ENCODE results near the gene GSTM3.

The GSTM3 gene

DNA sequence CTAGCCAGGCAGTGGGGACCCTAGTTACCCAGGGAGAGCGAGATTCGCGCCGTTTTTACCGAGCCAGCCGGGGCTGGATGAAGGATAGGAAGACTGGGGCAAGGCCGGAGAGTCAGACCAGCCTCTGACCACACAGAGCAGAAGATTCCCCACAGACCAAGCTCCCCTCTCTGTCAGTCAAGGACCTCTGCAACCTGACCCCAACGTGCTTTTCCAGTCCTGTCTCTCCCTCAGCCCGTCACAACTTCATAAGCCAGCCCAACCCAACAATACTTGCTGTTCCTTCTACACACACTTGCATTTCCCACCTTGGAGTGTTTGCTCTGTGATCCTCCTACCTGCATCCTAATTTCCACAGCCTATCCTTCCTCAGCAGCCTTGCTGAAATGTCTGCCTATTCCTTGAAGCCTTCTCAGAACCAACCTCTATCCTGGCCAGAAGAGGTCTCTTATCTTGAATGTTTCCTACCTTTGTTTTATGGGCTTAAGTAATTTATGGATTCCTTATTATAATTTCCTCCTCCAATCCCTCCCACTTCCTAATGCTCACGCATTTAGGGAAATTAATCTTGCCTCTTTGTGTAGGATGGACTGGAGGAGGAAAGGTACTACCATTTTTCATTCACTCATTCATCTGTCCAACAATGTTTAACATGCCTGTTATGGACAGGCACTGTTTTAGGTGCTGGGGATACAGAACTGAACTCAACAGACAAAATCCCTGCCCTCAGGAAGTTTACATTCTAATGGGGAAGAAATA is at the start of gene GSTM3:
TSS of gene GSTM3 (minus strand) at position 424 of the 759 bp plus-strand sequence. CDS start 751 bp downstream, outside the sequence.
- no peak for DNase-seq (ENCODE audit: low read depth, low spot score)

DNA sequence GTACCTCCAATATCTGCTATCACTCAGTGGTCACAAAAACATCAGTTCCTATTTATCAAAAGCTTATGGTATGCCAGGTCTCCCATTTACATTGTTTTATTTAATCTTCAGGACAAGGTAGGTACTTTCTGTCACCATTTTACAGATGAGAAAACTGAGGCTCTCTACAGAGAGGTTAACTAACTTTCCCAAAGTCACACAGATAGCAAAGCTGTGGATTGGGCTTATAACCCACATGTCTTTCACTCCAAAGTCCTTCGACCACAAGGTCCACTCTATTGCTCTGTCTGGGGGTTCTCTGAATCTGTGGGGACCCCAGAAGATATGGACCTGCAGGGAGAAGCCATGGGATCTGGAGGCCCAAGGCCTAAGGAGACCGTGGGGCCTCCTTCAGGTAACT is 49.5 kb upstream of the GSTM3 start:
- DNase-seq (ENCODE audit: low read depth, low spot score), result no peak

DNA sequence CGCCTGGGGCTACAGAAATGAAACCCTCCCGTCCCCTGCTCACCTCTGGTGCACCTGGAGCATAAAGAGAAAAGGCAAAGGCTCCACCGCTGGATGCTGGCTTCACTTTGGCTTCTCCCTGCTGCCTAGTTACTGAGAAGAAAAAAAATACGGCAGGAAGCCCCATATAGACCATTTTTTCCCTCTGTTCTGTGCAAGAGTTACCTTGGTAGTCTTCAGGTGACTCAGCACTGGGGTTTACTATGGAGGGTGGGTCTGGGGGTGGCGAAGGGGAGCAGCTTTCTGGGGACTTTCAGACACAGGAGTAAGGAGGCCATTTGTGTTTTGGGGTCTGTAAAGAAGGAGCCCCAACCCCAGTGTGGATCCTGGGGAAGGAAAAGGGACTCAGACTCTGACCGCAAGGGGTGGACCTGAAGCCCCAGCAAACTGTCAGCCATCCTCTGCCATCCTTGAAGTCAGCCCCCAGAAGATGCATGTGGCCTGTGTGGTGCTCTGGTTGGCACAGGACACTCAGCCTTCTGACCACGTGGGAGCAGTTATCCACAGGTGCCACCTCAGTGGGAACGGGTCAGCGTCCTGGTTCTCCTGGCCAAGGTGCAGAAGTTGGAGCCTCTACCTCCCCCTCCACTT is 48.8 kb upstream of the GSTM3 start:
- no peak for DNase-seq (ENCODE audit: low read depth, low spot score)

DNA sequence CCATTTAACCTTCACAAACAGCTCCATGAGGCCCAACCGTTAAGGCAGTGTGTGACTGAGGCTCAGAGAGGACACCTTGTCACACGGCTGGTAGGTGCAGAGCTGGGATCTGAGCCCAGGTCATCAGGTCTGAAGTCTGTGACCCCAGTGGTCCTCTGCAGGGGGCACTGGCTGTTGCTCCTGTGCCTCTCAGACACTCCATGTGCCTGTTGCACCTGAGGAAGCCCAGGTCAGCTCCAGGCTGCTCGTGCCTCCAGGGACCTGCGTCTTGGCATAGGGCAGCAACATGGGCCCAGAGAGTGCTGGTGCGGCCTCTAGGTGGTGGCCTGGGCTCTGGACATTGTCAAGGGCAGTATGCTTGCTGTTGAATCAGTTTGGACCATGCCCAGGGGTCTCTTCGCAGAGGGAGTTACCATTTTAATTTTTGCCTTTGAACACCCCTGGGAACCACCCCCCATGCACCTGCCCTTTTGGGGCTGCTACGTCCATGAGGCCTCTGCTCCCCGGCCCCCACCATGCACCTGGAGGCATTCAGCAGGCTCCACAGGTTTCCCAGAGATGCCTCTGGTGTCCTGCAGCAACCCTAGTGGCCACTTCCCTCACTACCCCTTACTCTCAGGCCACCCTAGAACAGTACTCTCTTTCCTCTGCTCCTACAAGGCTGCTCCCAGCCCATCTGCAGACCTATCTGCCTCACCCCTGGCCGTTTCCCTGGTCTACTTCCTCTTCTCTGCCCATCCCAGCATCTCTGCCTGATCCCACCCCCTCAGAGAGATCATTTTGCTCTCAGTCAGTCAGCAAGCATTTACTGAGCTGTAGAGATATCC is 48.1 kb upstream of the GSTM3 start:
- DNase-seq (ENCODE audit: low read depth, low spot score), result no peak

DNA sequence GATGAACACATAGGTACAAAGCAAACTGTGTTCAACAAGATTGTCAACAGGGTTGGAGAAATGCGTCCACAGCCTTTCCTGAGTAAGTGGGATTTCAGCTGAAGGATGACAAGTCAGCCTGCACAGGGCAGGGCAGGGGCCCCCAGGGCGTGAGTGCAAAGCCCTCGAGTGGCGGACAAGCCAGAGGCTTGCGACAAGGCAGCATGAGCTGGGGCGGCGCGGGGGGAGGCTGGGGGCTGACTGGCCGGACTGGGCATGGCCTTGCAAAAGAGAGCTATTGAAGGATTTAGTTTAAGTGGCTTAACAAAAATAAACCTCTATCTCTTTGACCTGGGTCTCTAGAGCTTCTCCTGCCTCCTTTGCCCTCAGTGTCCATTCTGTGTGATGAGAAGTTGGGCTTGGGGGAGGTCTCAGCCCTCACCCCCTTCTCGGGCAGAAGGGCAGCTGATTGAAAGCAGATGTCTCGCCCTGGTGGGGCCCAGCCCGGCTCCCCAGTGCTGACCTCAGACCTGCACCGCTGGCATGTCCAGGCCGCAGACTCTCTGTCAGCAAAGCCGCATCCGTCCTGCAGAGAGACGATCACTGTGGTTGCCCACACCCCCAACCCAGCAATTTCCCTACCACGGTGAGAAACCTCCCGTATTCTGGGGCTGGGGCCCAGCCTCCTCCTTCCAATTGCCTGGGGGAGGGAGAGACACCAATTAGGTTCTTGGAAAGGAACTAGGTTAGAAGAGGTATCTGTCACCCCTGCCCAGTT is 47.2 kb upstream of the GSTM3 start:
- no peak for DNase-seq (ENCODE audit: low read depth, low spot score)

DNA sequence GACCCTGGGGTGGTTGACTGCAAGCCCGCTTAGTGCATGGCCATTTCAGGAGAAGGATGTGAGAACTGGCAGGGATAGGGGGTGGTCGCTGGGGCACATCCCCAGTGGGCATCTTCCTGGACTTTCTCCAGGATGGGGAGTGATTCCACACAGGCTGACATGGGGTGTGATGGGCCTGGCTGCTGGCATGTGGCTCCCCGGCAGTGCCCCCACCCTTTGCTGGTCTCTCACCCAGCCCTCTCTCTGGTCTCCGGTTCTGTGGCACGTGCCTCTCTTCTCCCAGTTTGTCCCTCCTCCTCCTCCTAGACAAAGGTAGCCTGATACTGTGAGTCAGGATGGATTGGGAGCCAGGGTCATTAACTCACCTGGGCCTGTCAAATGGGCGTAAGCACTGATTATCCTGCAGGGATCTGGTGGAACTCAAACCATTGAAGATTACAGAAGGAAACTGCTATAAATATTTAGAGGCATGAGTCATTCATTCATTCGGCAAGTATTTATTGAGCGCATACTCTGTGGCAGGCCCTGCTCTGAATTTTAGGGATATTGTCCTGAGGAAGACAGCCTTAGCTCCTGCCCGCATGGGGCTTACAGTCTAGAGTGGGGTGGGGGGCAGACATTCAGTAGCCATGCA is 46.5 kb upstream of the GSTM3 start:
- no peak for DNase-seq (ENCODE audit: low read depth, low spot score)

DNA sequence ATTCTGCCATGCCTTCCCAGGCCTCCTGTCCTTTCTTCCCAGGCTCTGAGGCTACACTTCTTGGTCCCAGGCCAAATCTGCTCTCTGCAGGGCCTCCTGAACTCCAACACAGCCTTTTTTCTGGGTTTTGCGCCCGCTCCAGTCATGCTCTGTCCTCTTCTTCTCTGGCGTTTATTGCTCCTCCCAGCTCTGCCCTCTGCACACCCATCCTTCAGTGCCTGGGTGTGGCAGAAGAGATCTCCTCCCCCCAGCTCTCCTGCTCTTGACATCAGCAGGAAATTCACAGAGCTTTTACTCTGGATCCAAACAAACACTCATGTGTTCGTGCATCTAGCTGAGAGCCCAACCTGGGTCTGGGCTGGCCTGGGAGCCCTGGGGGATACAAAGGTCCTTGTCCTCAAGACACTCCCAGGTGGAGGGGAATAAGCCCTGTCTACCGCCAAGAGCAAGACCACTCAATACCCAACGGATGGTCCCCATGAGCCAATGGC is 45.7 kb upstream of the GSTM3 start:
- DNase-seq (ENCODE audit: low read depth, low spot score), result no peak

DNA sequence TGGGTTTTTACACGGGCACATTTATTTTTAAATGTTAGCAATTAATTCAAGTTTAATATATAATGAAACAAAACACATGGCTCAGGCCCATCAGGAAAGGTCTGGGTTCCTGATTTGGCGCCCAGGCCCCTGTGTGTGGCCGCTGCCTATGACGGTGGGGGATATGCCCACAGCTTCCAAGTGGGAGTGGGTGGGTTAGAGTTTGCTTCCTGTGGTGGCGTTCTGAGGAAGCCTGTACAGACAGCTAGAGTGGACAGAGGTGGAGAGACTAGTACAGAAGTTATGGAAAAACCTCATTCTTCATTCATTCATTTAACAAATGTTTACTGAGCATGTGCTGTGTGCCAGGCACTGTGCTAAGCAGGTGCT is 45.3 kb upstream of the GSTM3 start:
- no peak for DNase-seq (ENCODE audit: low read depth, low spot score)

DNA sequence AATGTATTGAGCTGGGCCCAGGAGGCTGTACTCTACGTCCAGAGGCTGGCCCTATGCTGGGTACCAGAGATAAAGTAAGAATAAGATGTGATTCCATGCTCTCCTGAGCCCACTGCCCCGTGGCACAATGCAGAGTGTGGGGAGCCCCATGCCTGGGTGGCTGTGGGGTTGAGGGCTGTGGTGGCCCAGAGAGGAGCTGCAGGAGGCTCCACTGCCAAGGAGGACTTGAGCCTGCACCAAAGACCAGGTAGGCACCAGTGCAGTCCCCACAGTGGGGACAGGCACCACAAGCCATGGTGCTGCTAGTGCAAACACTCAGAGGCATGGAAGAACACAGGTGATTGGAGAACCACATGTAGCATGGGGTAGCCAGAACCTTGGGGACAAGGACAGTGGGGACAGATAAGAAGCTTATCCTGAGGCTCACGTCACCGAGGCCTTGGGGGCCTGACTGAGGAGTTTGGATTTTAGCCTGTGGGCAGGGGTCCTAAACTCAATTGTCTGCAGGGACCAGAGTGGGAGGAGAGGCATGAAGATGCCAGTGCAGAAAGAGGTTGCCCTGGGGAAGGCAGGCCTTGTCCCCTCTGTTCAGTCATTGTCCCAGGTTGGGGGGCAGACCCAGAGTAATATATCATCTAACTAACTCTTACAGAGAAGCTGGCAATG is 44.7 kb upstream of the GSTM3 start:
- DNase-seq (ENCODE audit: low read depth, low spot score), result no peak

DNA sequence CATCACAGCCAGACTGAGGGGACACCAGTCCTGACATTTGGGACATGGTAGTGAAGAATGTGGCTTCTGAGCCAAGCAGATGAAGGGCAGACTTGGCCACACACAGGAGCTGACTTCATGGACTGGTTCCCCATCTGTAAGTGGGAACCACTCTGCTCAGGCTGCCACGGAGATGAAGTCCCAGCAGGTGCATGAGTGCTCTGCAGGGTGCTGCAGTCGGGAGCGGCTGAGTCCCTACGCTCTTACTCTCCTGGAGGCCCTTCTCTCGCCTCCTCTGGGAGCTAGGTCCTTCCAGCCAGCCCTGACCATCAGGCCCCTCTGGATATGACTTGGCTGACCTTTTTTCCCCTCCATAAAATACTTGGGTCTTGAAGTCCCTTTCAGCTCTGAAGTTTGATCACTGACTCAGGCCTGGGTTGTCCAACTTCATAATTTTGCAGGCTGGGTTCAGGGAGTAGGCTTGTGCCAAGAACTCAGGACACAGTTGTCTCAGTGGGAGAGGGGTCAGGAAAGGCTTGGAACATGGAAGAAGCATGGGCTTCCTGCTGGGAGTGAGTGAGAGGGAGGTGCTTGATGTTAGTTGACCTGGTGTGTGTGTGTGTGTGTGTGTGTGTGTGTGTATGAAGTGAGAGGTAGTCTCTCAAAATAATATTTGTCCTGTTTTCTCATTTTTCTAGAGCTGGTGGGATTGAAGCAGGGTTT is 43.9 kb upstream of the GSTM3 start:
- no peak for DNase-seq (ENCODE audit: low read depth, low spot score)

DNA sequence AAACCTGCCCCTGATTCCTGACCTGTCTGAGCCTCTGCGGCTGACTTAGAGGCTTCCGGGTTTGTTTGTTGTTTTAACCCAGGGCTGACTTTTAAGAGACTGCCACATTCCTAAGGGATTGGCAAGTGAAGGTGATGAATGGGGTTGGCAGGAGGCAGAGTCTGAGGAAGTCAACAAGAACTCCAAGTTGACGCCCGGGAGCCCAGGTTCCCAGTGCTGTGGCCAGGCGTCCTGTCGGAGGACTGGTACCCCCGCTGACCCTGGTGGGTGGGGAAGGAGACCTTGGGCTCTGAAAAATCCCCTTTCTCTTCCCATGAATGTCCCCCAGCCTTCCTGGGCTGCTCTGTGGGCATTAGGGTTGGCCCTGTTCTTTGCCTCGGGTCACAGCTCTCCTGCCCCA is 42.6 kb upstream of the GSTM3 start:
- no peak for DNase-seq (ENCODE audit: low read depth, low spot score)

DNA sequence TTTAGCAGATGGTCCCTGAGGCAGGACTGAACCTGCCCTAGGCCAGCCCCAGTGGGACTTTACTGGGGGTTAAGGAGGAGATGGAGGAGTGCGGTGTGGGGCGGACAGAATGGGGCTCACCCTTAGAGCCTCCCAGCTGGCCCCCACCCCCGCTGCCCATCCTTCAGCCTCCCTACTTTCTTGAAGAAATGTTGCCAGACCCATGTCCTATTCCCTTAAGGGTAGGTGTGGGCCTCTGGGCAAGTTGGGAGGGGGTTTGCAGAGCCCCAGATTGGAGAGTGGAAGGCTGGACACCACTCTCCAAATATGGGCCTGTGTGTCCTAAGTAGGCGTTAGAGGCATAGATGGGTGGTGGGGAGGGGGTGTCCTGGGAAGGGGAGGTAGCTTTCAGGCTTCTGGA is 42.1 kb upstream of the GSTM3 start:
- no peak for DNase-seq (ENCODE audit: low read depth, low spot score)

DNA sequence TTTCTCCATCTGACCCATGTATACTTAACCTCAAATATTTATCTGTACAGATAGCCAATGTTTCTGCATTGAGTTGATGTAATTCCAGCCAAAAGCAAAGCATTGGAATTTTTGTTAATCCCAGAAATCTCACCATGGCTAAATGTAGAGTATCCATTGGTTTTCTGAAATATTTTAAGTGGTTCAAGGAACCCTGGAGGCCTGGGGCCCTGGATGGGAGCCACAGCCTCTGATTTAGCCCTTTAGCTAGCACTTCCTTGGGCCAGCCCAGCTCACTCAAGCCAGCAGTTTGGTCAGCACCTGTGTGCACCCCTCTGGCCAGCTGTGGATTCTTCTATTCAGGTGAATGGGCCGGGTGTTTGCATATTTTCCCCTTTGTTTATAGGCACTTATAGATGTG is 41.7 kb upstream of the GSTM3 start:
- no peak for DNase-seq (ENCODE audit: low read depth, low spot score)

DNA sequence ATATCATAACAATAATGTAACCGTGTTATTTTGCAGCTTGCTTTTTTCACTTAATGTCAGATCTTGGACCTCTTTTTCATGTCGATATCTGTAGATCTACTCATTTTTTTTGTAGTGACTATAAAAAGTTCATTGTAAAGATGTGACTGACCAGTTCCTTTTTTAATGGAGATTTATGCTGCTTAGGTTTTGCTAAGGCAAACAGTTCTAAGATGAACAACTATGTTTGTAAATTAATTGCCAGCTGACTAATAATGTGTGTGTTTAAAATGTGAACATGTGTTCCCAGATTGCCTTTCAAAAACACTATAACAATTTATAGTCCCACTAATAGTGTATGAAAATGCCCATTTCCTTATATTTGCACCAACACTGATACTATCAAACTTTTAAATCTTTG is 41.0 kb upstream of the GSTM3 start:
- DNase-seq (ENCODE audit: low read depth, low spot score), result no peak

DNA sequence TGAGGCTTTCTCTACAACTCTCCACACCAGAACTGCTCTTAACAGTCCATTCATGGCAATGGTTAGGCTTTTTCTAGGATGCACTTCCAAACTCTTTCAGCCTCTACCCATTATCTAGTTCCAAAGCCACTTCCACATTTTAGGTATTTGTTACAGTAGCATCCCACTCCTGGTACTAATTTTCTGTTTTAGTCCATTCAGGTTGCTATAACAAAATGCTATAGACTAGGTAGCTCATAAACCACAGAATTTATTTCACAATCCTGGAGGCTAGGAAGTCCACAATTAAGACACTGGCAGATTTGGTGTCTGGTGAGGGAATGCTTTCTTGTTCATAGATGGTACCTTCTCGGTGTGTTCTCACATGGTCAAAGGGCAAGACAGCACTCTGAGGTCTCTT is 40.1 kb upstream of the GSTM3 start:
- DNase-seq (ENCODE audit: low read depth, low spot score), result no peak

DNA sequence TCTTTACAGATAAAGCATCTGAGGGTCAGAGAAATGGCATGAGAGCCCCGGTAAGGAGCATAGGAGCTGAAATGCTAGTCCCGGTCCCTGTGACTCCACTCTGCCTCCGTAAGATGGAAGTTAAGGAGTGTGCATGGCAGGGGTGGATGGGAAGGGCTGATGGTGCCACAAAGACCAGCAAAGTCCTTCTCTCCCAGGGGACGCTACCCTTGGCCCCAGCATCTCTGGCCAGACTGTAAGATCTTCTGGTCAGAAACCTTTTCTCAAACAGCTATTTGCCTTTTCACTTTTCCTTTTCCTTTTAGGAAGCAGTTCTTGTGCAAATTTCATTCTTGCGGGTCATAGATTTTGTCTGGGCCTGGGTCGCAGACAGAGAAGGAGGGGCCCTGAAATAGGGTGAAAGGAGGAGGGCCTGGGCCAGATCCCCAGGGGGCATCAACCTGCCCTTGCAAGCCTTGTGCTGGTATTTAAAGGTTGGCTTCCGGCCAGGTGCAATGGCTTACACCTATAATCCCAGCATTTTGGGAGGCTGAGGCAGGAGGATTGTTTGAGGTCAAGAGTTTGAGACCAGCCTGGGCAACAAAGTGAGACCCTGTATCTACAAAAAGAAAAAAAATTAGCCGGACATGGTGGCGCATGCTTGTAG is 37.3 kb upstream of the GSTM3 start:
- no peak for DNase-seq (ENCODE audit: low read depth, low spot score)

DNA sequence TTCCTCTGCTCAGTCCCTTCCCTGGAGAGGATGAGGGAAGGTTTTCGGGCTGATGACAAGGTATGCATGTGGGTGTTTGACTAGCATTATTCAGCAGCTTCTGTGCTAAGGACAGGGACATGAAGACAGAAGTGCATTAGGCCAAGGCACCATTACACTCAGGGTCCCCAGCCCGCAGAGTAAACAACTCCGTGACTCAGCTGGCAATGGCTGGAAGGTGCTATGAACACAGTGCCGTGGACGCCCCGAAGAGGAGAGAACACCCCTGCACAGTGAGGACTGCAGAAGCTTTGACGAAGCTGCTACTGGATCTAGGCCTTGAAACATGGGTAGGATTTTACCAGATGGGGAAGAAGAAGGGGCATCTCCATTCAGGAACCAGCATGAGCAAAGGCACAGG is 36.6 kb upstream of the GSTM3 start:
- no peak for DNase-seq (ENCODE audit: low read depth, low spot score)

DNA sequence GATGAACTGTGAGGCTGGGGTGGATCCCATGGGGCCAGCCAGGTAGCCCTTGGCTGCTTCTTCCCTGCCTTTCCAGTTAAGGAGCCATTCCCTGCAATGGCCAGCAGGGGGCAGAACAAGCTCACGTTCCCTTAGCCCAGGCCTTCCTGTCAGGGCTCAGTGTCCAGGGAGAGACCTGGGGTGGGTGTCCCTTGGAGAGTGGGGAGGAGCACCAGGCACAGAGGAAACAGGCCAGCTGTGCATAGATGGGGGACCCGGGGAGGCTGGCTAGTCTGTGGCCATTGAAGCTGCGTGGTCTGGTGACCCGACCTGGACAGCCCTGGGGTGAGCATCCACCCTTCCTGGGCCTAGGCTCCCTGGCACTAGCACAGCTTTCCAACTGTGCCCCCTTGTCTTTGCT is 36.1 kb upstream of the GSTM3 start:
- DNase-seq (ENCODE audit: low read depth, low spot score), result peak; percentile 35

DNA sequence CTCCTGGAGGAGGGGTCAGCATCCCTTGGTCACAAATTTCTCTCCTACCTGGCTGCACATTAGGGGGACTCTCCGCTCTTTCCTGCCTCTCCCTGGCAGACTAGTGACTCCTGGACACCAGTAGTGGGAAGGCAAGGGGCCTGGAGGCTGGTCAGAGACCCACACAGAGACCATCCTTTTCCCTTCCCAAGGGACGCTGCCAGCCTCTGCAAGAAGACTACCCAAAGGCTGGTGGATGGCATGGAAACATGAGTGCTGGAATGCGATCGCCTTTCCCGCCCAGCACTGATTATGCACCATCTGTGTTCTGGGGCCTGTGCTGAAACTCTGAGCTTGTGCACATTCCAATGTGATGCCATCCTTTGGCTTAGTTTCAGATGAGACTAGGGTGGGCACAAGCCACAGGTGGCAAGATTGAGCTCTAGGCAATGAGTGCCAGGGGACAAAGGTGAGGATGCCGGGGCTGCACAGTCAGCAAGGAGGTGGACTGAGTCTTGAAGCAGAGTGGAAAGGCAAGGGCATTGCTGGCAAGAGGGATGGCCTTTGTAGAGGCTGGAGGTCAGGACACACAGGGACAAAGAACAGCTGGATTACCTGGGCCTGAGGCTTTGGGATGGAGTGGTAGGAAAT is 35.5 kb upstream of the GSTM3 start:
- DNase-seq (ENCODE audit: low read depth, low spot score), result no peak

Measured in activated naive CD8-positive, alpha-beta T cell treated with anti-CD3 and anti-CD28 coated beads, Interleukin-2, amount 50 U/mL, for 16 hours (primary cell).